Retinal pigment epithelial cell (primary cell): ENCODE results near the gene TAF11L7.
"Not testable (repeated sequence)": the region's sequence is repeated elsewhere in the genome, so short reads cannot be mapped to it uniquely, and the experiment has no call there.

Source experiments
- DNase-seq: peaks from one replicate; pipeline ENCODE4 v3.0.0-alpha.2; 2010; ENCODE audit warnings: low read depth
- H3K4me3 ChIP-seq: 2 replicates; pipeline ENCODE4 v1.5.1; 2011; ENCODE audit warnings: mild to moderate bottlenecking, low read length, control low read depth, moderate library complexity
- CTCF ChIP-seq: conservative IDR thresholded peaks from 2 replicates; pipeline ENCODE4 v1.5.1; 2011; ENCODE audit warnings: low read depth, low read length, control low read depth, inconsistent platforms

Gene TAF11L7

GRCh38 chr5:17585658-17586057 lies at the start of gene TAF11L7:
TSS of gene TAF11L7 (minus strand) at chr5:17585758.
- H3K4me3 ChIP-seq, DNase-seq: not testable (repeated sequence)

- TF ChIP-seq CTCF, result no peak
- DNase-seq, result no peak
- H3K4me3 ChIP-seq, result no peak within 1 kb of the TSS
These were observed 48.6 kb upstream of the TAF11L7 start, which contains the start of gene TAF11L14 for GRCh38 chr5:17634160-17634559. TSS of gene TAF11L14 (plus strand) at chr5:17634460.

DNA sequence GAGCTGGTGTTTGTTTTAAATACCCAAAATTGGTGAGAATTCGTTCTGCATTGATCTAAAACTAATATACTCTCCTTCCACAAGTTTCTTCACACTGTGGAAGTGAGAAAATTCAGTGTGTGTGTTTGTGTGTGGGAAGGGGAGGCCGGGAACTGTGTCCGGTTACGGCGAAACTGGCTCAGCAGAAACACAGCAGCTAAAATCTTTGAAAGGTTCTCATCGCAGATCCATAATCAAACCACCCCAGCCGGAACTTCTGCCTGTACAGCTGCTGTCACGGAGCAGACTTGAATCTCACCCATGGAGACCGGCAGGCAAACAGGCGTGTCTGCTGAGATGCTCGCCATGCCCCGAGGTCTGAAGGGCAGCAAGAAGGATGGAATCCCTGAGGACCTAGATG lies 46.2 kb upstream of the TAF11L7 start, which contains the start of gene TAF11L13:
TAF11L13 (plus strand) TSS at position 301 of the 400 bp plus-strand sequence.
- DNase-seq, H3K4me3 ChIP-seq: not testable (repeated sequence)

- H3K4me3 ChIP-seq, result no peak overlapping the region
- TF ChIP-seq CTCF, result no peak
- DNase-seq, result no peak
These were observed 40.1 kb upstream of the TAF11L7 start for GRCh38 chr5:17625686-17626085.

- DNase-seq, result no peak
- TF ChIP-seq CTCF, result no peak
- no peak overlapping the region for H3K4me3 ChIP-seq
These were observed 35.1 kb upstream of the TAF11L7 start for GRCh38 chr5:17620627-17621026.

DNA sequence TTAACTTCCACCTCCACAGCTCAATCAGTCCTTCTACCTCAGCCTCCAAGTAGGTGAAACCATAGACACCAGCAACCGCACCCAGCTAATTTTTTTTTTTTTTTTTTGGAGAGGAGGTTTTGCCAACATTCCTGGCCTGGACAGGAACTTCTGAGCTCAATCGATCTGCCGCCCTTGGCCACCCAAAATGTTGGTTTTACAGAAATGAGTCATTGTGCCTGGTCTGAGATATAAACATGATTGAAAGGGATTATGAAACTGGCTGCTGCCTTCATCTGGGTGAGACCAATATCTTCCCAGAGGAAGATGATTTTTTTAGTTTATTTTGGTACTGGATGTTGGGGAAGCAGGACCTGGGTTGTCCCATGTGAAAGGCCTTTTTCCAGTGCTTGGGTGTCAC lies 33.8 kb upstream of the TAF11L7 start:
- DNase-seq, result no peak
- no peak overlapping the region for H3K4me3 ChIP-seq
- TF ChIP-seq CTCF, result no peak

GRCh38 chr5:17614872-17615605 lies 29.5 kb upstream of the TAF11L7 start:
- H3K4me3 ChIP-seq, result no peak overlapping the region
- no peak for TF ChIP-seq CTCF
- DNase-seq, result no peak

DNA sequence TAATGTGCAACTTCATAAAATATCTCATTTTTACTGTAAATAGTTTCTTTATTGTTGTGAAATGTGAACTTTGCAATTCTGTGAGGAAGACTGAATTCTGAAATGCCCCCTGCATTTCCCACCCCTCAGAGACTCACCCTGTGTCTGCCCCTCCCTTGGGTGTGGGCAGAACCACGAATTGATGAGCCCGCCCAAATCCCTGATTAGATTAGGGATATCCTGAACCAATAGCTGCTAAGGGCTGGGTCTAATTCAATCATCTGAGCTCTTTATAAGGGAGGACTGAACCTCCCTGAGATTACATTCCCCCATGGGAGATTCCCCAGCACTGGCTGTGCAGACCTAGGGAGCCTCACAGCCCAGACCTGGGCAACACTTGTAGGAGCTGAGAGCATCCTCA lies 24.5 kb upstream of the TAF11L7 start, which contains the start of gene TAF11L12:
TAF11L12 (plus strand) TSS at position 301 of the 400 bp plus-strand sequence.
- not testable (repeated sequence) for H3K4me3 ChIP-seq, DNase-seq

GRCh38 chr5:17607461-17607860 lies 21.9 kb upstream of the TAF11L7 start:
- not testable (repeated sequence) for H3K4me3 ChIP-seq, DNase-seq
